Ovary (tissue), 10 donors: ENCODE results near the gene CD209. TPM values are rescaled to one million over a fixed set of nuclear protein-coding genes. Genes with fewer than 3 reads are reported as not detected.
"Not testable (repeated sequence)": the region's sequence is repeated elsewhere in the genome, so short reads cannot be mapped to it uniquely, and the experiment has no call there.

Experiments
- DNase-seq, 5 donors: peaks; one replicate each; pipeline ENCODE4 v3.0.0-alpha.2; 2019 to 2020
- H3K27ac ChIP-seq, 2 donors: fragments of 200-600 bp; one replicate each; pipeline versions ENCODE4 v1.5.1 to v1.8.0; 2019 to 2022
- H3K27me3 ChIP-seq: fragments of 200-600 bp; one replicate; pipeline ENCODE4 v1.8.0; 2022
- H3K36me3 ChIP-seq: fragments of 200-600 bp; sonication (generic); one replicate; pipeline ENCODE4 v1.5.1; 2019
- H3K4me1 ChIP-seq: one replicate; pipeline ENCODE4 v1.8.1; 2013; ENCODE audit warnings: mild to moderate bottlenecking, moderate library complexity; ENCODE audit not compliant: insufficient read depth
- H3K4me3 ChIP-seq: fragments of 200-600 bp; sonication (generic); one replicate; pipeline ENCODE4 v1.5.1; 2017
- H3K9me3 ChIP-seq, 2 donors: fragments of 200-600 bp in 1 of 2; sonication (generic) in 1 of 2; one replicate each; pipeline versions ENCODE4 v1.5.1 to v1.8.1; 2013 to 2019; ENCODE audit warnings: mild to moderate bottlenecking in 1 of 2, moderate library complexity in 1 of 2
- CTCF ChIP-seq, 3 donors: fragments of 450-650 bp in 2 of 3; fragments of 200-600 bp in 1 of 3; IDR thresholded peaks; one replicate each; pipeline versions ENCODE4 v1.5.1 to v1.8.0; 2016 to 2022; ENCODE audit warnings: antibody characterized with exemption in 3 of 3, mild to moderate bottlenecking in 1 of 3
- EP300 ChIP-seq: sonication (generic); formaldehyde crosslinking; IDR thresholded peaks from one replicate; pipeline ENCODE4 v1.6.1; 2017; ENCODE audit warnings: antibody characterized with exemption
- POLR2A ChIP-seq: fragments of 450-650 bp; IDR thresholded peaks from one replicate; pipeline ENCODE4 v1.6.1; 2017; ENCODE audit warnings: antibody characterized with exemption, mild to moderate bottlenecking, moderate library complexity
- WGBS, 3 donors: extraction: QIAGEN DNeasy Blood & Tissue Kit in 1 of 3; methylation state at CpG; one replicate each; pipeline versions ENCODE4 v1.1.5 to v1.1.7; 2013 to 2017; 5-methylcytosine and 5-hydroxymethylcytosine counted together
- intact Hi-C, 4 donors: fragments of 100-400 bp; cut with DNase I; formaldehyde crosslinking; loops; one replicate each; pipeline versions ENCODE4 v1.11.0 to v1.15.1; 2022 to 2023
- long read RNA-seq, 3 donors: library from polyadenylated mRNA in 2 of 3; unstranded in 2 of 3; transcript quantifications; one replicate each; pipeline ENCODE4 v2.0.0 and lab custom pipeline, GENCODE V29; 2021 to 2026
- polyA plus RNA-seq, 2 donors: library from polyadenylated mRNA; stranded (reverse); fragments of 200-250 nt in 1 of 2; fragments of 350-450 nt in 1 of 2; fragmentation: Illumina TruSeq in 1 of 2; extraction: RNeasy Lipid Tissue Mini Kit (QIAGEN cat#74804) in 1 of 2; gene quantifications; one replicate each; pipeline ENCODE4 v1.2.3, GENCODE V29; 2013 to 2014
- total RNA-seq, 7 donors: library from RNA; depleted of rRNA in 2 of 7; stranded (reverse); fragments of >200 nt in 2 of 7; fragmentation: NEBNext Ultra II Directional in 3 of 7; extraction: Animal tissue kit (Norgen Biotek cat#: 25700) in 3 of 7; gene quantifications; one replicate each; pipeline versions ENCODE4 v1.1.0 to v1.2.4, GENCODE V29; 2016 to 2023
- donor health status: DM: no; HTN: no; CAD: no; lungs with moderate emphysema.
- donor health status: DM: no; HTN: no; CAD: no.
- donor health status: Bipolar disorder and iron deficiency.
- donor health status: DM: yes; HTN: yes; CAD: no.
- donor health status: DM: no; HTN: no; CAD: no.
- donor health status: DM: yes; HTN: yes; CAD: no.

CD209 gene
- 1 to 10 TPM in 6 of 7 donors, under 1 TPM in 1; 0.48 to 3.9 (median 1.7) TPM for total RNA-seq
- polyA plus RNA-seq = 10 to 100 TPM in 1 of 2 donors, under 1 TPM in 1; 0.85 to 26.1 TPM
- long read RNA-seq, donor 1 = 0 reads
- long read RNA-seq, donor 2 = 0 reads
- long read RNA-seq, donor 3 = 0 reads

GRCh38 chr19:7746903-7747884, at the start of gene CD209:
Gene CD209, minus strand, starts transcription at chr19:7747534. Its CDS starts 23 bp downstream, at chr19:7747511.
- no peaks in the 10 kb centered on the region for H3K27me3 ChIP-seq
- no peaks in the 10 kb centered on the region for H3K4me1 ChIP-seq
- H3K27ac ChIP-seq = no peak within 1 kb of the TSS
- no peaks in the 10 kb centered on the region for H3K9me3 ChIP-seq
- no peak within 1 kb of the TSS for H3K4me3 ChIP-seq
- no peak for TF ChIP-seq CTCF (IDR thresholded peaks at IDR 0.05)
- TF ChIP-seq EP300 = no peak
- no peak for TF ChIP-seq POLR2A
- WGBS, 3 donors = 51 to 53% (median 53%) methylated on average over 7 of the region's 7 CpGs
- no peaks in the 10 kb centered on the region for H3K36me3 ChIP-seq
- intact Hi-C loops = no loop called here
- DNase-seq = peak in 1 of 5 donors; percentile 17

- Histone ChIP-seq H3K4me1 (peaks cover 1% of the 10 kb centered on the region), H3K27me3 (no peaks in the 10 kb centered on the region), H3K9me3 (no peaks in the 10 kb centered on the region), H3K27ac (no peak overlapping the region), H3K4me3 (no peak overlapping the region), H3K36me3 (no peaks in the 10 kb centered on the region)
- TF ChIP-seq CTCF (IDR thresholded peaks at IDR 0.05) = no peak
- intact Hi-C loops = loop anchor here in 2 of 4 donors (5.0 to 10.0 kb wide), 2 partner anchors 221 to 228 kb away; no protein-coding TSS in a partner anchor
- no peak for DNase-seq
- WGBS, 3 donors = 58 to 62% (median 61%) methylated on average over 8 of the region's 8 CpGs
Observed at GRCh38 chr19:7795555-7796161, 48.3 kb upstream of the CD209 start.

GRCh38 chr19:7793493-7793892, 46.2 kb upstream of the CD209 start:
- DNase-seq = no peak
- Histone ChIP-seq H3K27me3 (no peaks in the 10 kb centered on the region), H3K36me3 (no peaks in the 10 kb centered on the region), H3K4me1 (no peaks in the 10 kb centered on the region), H3K27ac (no peak overlapping the region), H3K9me3 (no peaks in the 10 kb centered on the region), H3K4me3 (no peak overlapping the region)
- intact Hi-C loops = loop anchor here in 1 of 4 donors (10.0 kb wide), 1 partner anchor 219 kb away; no protein-coding TSS in a partner anchor
- 78 to 90% (median 85%) methylated on average over 3 of the region's 3 CpGs for WGBS, 3 donors
- TF ChIP-seq EP300 (no peak), CTCF (IDR thresholded peaks at IDR 0.05) (no peak)

- WGBS, 3 donors = 65 to 68% (median 66%) methylated on average over 7 of the region's 7 CpGs
- H3K36me3 ChIP-seq, H3K4me1 ChIP-seq, H3K4me3 ChIP-seq, H3K9me3 ChIP-seq, DNase-seq, H3K27ac ChIP-seq, H3K27me3 ChIP-seq: not testable (repeated sequence)
- intact Hi-C loops = loop anchor here in 1 of 4 donors (10.0 kb wide), 1 partner anchor 218 kb away; no protein-coding TSS in a partner anchor
Observed at GRCh38 chr19:7792701-7793100, 45.4 kb upstream of the CD209 start.
